GM11168 (cell line): ENCODE measurements around the gene SATB2.

Experiments used
- in situ Hi-C: fragments of 300-500 bp; cut with MboI; formaldehyde crosslinking; loops from one replicate; pipeline ENCODE4 v1.12.0; 2022; ENCODE audit warnings: low sequenced_read_pairs; ENCODE audit not compliant: unreplicated experiment

SATB2 gene

DNA sequence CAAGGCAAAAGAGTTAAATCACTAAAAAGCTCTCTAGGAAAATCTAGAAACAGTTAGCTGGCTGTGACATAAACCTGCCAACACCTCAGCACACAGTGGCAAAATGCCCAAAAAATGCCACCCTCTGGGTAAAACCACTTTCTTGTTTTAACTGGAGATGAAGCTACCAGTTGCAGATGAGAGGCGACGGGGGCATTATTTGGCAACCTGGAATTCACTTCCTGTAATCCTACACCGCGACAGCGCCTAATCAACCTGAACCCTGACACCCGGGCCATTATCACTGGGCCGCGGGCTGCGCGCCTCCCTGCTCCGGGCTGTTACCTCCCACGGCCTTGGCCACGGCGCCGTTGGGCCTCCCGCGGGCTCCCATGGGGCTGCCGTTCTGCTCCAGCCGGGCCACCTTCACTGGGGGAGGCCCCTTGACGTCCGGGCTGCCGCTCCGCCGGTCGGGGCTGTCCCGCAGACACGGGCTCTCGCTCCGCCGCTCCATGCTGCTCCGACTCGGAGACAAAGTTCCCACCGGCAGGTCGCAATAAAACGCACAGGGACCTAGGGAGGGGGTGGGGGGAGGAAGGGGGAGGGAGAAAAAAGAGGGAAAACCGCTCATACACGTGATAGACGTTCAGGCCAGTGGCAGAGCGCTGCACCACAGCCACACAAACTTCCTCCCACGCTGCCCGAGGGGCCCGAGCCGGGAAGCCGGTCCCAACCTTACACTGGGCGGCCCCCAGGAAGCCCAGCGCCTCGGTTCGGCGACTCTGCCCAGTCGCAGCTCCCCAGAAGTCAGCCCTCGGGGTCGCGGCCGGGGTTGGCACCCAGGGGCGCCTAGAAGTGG is 2.0 kb downstream of the SATB2 start:
- in situ Hi-C loops: no loop called here

- in situ Hi-C loops: no loop called here
Measured at GRCh38 chr2:199455210-199455544, 2.6 kb downstream of the SATB2 start.

DNA sequence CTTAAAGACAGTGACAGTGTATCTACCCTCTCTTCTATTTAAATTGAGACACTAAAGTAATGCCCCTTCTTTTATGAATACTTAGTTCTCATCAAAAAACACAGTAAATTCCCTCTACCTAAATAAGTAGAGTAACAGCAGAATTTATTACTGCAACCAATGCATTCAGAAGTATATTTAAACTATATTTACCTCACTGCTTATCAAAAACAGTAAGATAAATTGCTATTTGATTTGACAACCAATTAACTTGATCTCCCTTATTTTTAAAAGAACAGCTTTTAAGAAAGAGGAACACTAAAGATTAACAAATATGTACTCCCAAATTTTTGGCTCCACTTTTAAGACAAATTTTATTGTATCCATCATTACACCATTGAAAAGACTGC is 4.8 kb downstream of the SATB2 start:
- in situ Hi-C loops: no loop called here

GRCh38 chr2:199452260-199452990 is 5.3 kb downstream of the SATB2 start:
- in situ Hi-C loops: no loop called here

- in situ Hi-C loops: no loop called here
Measured at GRCh38 chr2:199449956-199450355, 7.8 kb downstream of the SATB2 start.

GRCh38 chr2:199449455-199449854 is 8.3 kb downstream of the SATB2 start:
- in situ Hi-C loops: no loop called here

GRCh38 chr2:199446996-199447576 is 10.7 kb downstream of the SATB2 start:
- in situ Hi-C loops: no loop called here

- in situ Hi-C loops: no loop called here
Measured at GRCh38 chr2:199444749-199445148, 13.0 kb downstream of the SATB2 start.

DNA sequence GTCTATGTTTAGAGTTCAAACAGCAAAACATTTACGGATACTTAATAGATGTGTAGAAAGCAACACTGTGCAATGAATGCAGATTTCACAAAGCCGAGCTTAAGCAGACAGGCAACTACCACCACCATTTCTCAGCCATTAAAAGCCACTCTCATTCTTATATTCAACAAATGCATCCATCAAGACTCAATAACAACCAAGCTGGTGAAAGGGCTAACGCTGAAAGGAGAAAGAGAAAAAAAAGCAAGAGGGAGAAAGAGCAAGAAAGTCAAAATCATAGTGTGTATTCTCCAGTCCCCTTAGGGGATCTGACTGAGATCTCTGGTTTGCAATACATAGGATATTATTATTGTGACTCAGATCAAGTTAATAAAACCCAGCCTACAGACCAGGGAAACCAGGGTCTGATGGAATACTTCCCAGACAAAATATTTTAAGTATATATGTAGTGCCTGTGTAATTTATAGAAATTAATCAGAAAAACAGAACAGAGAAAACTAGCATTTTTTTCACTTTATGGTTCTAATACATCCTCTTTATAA is 14.1 kb downstream of the SATB2 start:
- in situ Hi-C loops: no loop called here

GRCh38 chr2:199442173-199442572 is 15.6 kb downstream of the SATB2 start:
- in situ Hi-C loops: no loop called here

DNA sequence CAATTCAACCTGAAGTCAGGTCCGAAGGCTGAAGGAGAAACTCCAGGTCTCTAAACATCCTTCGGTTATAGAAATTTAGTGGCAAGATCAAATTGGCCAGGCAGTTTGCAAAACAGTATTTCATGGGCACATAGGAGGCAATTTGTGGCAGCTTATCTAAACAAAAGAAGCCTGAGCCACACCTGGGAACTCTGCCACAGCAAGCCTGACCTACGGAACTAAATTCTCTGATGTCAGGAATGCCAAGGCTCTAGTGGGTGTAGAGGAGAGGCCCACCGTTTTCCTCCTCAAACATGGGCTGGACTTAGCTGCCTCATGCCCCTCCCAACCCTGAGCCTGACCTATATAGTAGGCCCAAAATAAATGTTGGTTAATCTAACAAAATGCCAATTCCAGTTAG is 16.0 kb downstream of the SATB2 start:
- in situ Hi-C loops: no loop called here

DNA sequence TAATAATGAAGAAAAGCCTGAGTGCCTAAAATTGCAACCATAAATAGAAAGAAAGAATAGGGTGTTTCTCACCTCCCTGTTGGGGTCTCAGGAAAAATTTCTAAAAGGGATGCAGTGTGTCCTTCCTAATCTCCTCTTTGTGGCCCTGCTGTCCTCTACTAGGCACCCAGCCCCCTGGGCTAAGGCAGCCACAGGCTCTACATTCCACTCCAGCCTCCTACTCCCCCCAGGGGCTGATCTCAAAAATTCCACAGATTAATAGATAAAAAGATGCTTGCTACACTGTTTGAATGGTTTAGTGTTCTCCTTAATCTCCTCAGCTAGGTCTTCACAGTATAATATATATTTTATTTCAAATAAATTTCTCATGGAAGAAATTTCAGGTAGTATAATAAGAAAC is 17.6 kb downstream of the SATB2 start:
- in situ Hi-C loops: no loop called here

- in situ Hi-C loops: no loop called here
Measured at GRCh38 chr2:199439542-199439941, 18.2 kb downstream of the SATB2 start.

DNA sequence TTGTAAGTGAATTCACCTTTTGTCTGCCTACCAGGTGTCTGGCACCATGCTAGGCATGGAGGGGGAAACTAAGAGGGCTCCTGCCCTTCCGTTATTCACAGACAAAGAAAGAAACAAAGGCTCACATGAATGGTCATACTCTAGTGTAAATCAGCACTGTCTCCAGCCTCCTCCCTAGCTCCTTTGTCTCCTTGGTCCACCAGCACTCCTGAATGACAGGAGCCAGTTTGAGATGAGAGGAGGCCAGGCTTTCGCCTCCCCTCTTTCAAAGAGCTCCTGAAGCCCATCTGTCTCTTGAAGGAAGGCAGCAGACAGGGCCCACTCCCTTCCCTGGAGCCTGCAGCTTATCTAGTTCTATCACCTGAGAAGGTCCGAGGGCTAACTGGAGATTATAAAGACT is 18.7 kb downstream of the SATB2 start:
- in situ Hi-C loops: no loop called here

- in situ Hi-C loops: no loop called here
Measured at GRCh38 chr2:199434555-199434954, 23.2 kb downstream of the SATB2 start.

GRCh38 chr2:199433204-199433832 is 24.4 kb downstream of the SATB2 start:
- in situ Hi-C loops: no loop called here

DNA sequence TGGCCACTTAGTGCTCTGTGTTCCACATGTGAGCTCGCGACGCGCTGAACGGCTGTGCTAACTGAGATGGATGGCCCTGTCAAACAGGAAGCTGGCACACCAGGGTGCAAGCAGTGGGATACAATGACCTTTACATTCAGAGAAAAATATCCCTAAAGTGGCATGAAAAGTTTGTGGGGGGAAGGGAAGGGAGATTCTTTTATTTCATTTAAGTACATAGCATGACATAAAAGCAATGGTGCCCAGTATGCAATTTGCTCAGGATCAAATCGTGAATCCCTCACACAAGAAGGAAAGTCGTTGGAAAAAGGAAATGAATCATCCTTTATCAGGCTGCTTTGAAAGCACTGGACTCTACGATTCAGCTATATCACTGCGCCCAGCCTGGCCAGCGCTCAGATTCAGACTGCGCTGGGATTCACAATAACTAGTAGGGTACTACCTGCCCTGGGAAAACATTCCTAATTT is 26.0 kb downstream of the SATB2 start:
- in situ Hi-C loops: no loop called here

- in situ Hi-C loops: no loop called here
Measured at GRCh38 chr2:199430214-199430613, 27.5 kb downstream of the SATB2 start.

GRCh38 chr2:199428291-199428690 is 29.4 kb downstream of the SATB2 start:
- in situ Hi-C loops: no loop called here

DNA sequence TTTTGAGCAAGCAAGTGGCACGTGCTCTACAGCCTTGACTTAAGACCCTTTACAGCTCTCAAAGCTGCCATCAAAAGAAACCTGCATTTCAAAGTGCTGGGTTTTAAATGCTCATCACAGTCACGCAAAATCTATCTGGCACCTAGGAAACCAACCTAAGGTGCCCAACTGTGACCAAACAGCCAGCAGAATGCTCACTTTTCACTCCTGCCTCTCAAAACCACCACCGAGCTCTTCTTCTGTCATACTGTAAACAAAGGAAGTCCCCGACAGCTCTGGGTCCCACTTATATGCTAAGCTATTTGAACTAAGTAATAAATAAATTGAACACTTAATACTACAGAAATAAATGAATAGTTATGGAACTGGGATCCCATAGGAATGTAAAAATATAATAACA is 33.6 kb downstream of the SATB2 start:
- in situ Hi-C loops: no loop called here

GRCh38 chr2:199419428-199419827 is 38.3 kb downstream of the SATB2 start:
- in situ Hi-C loops: no loop called here
